GM19328 (cell line): ENCODE results near the gene NFAT5.
"Not testable (repeated sequence)": the region's sequence is repeated elsewhere in the genome, so short reads cannot be mapped to it uniquely, and the experiment has no call there.

Experiments
- ATAC-seq: cut with Tn5 transposase; IDR thresholded peaks from one replicate; pipeline ENCODE4 v1.9.1; 2021; ENCODE audit warnings: mild to moderate bottlenecking, moderate library complexity; ENCODE audit not compliant: unreplicated experiment

NFAT5 gene, protein sequence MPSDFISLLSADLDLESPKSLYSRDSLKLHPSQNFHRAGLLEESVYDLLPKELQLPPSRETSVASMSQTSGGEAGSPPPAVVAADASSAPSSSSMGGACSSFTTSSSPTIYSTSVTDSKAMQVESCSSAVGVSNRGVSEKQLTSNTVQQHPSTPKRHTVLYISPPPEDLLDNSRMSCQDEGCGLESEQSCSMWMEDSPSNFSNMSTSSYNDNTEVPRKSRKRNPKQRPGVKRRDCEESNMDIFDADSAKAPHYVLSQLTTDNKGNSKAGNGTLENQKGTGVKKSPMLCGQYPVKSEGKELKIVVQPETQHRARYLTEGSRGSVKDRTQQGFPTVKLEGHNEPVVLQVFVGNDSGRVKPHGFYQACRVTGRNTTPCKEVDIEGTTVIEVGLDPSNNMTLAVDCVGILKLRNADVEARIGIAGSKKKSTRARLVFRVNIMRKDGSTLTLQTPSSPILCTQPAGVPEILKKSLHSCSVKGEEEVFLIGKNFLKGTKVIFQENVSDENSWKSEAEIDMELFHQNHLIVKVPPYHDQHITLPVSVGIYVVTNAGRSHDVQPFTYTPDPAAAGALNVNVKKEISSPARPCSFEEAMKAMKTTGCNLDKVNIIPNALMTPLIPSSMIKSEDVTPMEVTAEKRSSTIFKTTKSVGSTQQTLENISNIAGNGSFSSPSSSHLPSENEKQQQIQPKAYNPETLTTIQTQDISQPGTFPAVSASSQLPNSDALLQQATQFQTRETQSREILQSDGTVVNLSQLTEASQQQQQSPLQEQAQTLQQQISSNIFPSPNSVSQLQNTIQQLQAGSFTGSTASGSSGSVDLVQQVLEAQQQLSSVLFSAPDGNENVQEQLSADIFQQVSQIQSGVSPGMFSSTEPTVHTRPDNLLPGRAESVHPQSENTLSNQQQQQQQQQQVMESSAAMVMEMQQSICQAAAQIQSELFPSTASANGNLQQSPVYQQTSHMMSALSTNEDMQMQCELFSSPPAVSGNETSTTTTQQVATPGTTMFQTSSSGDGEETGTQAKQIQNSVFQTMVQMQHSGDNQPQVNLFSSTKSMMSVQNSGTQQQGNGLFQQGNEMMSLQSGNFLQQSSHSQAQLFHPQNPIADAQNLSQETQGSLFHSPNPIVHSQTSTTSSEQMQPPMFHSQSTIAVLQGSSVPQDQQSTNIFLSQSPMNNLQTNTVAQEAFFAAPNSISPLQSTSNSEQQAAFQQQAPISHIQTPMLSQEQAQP (N-terminal part only)

GRCh38 chr16:69565671-69566239, at the start of gene NFAT5:
Gene NFAT5 (plus strand): TSS chr16:69565966. CDS start chr16:69566302, 336 bp downstream.
- peak; percentile 51 for ATAC-seq

GRCh38 chr16:69517914-69518313, 47.9 kb upstream of the NFAT5 start:
- ATAC-seq = not testable (repeated sequence)

GRCh38 chr16:69520413-69520799, 45.4 kb upstream of the NFAT5 start:
- ATAC-seq = no peak

GRCh38 chr16:69520800-69521602, 44.8 kb upstream of the NFAT5 start:
- no peak for ATAC-seq

DNA sequence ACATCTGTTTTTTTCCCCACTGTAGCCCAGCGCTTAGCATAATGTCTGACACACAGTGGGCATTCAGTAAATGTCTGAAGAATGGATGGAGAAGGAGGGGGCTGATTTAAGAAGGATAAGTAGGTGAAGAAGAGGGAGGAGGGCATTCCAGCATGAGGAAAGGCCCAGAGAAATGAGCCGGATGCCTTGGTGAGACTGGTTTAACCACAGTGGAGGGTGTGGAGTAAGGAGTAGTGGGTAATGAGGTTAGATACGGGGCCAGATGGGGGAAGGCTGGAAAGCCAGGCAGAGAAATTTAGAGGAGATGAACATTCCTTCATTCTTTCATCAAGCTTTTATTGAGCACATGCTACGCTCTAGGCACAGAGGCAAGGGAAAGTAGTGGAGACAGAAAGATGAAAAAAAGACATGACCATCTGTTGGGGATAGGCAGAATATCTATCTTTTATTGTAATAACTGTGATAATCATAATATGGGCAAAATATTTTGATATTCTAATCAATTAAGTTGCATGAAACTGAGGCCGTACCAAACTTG, 43.7 kb upstream of the NFAT5 start:
- no peak for ATAC-seq

- ATAC-seq = no peak
These were observed 42.9 kb upstream of the NFAT5 start for GRCh38 chr16:69522732-69523404.

DNA sequence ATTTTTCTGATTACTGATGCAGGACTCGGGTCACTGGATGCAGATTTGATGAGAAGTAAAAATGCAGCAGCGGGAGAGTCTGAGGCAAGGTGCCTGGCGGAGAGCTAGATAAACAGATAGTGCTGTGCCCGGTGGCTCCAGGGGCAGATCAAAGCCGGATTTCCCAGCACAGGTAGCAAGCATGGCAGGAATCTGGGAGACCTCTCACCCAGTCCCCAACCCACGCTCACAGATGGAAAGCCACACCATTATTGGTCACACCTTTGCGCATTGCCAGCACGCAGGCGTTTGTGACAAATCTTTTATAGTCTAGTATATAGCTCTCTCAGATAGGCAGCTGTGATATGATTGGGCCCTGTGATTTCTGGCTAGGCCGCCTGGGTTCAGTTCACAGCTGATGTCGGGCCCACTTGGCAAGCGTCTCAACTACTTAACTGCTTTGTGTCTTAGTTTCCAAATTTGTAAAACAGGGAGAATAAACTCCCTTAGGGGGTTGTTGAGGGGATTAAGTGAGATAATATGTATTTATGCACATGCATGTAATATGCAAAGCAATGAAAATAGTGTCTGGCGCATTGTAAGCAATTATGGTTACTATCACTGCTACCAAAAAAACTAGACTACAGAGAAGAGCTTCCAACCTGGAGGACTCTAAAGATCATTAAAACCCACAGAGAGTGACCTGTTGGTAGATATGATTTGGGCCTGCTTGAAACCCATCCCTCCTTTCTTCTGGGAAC, 42.0 kb upstream of the NFAT5 start:
- ATAC-seq = no peak

DNA sequence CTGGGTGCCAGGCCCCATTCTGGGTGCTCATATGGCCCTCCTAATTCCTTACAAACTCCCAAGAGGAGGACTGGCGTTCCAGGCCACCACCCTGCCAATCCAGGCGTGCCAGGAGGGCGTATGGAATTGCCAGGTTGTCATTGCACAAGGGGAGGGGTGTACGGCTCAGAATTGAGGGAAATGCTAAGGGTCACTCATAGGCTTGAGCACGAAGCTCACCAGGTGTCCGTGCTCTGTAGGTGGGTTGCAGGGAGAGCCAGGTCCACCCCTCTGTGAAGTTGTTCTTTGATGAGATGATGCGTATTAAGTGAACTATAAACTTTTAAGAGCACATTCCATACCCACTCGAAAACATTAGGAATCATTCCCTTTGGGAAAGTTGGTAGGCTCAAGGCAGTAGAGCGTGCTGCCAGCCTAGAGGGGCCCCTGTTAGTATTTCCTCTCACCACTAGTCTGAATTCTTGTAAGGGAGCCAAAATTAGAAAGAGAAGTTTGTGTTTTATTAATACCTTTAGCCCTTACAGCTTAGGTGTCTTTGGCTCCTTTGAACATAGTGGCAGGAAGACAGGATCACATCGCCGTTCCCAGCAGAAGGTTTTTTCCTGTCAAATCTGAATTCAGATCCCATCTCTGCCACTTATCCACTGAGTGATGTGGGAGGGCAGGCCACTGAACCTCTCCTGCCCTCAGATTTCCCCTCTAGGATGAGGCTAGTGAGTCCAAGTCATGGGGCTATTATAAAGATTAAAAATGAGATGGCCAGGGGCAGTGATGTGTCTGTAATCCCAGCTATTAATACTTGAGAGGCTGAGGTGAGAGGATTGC, 38.7 kb upstream of the NFAT5 start:
- no peak for ATAC-seq

DNA sequence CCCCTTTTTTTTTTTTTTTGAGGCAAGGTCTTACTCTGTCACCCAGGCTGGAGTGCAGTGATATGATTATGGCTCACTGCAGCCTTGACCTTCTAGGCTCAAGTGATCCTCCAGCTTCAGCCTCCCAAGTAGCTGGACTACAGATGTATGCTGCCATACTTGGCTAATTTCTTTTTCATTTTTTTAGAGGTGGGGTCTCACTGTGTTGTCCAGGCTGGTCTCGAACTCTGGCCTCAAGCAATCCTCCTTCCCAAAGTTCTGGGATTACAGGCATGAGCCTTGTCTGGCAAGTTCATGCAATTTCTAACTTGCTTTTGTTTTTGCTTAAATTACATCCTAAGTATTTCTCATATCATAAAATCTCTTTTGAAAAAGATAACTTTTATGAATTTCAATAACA, 33.8 kb upstream of the NFAT5 start:
- no peak for ATAC-seq

DNA sequence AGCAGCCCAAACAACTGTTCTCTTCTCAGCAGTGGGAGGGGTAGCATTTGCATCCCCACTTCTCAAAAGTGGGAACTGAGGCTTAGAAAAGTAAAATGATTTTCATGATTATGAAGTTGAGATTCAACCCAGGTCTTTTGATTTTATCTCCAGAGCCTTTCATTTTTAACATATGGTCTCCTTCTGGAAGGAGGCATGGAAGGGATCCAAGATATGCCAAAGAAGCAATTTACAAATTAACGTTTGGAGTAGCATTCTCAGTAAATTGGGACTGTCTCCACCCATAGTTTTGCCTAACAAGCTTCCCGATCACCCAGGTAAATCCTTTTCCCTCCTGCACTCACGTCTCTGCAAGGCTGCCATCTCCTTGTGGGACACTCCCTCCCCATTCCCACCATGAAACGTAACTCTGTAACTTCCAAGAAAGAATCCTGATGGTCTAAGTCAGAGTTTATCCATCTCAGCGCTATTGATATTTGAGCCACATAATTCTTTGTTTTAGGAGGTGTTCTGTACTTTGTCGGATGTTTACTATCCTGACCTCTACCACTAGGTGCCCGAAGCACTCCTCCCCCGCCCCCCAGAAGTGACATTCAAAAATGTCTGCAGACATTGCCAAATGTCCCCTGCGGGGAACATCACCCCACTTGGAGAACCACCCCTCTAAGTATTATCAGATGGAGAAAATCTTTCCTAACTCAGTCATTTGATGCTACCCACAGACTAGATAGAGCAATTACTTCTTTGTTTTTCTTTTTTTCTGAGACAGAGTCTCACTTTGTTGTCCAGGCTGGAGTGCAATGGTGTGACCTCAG, 32.9 kb upstream of the NFAT5 start:
- no peak for ATAC-seq

DNA sequence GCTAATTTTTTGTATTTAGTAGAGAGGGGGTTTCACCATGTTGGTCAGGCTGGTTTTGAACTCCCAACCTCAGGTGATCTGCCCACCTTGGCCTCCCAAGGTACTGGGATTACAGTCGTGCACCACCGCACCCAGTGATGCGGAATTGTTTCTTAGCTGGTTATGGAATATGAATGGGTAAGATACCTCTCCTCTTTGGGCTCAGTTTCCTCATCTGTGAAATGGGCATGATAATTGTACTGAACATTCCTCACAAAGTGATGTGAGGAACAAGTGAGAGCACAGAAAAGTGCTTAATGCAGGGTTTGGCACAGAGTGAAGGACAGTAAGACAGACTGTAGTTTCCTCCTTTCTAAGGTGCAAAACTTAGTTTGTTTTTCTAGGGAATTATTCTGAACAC, 31.0 kb upstream of the NFAT5 start:
- ATAC-seq = no peak

- no peak for ATAC-seq
These were observed 30.4 kb upstream of the NFAT5 start for GRCh38 chr16:69535123-69536050.

GRCh38 chr16:69537706-69538080, 28.1 kb upstream of the NFAT5 start:
- no peak for ATAC-seq

GRCh38 chr16:69538808-69539207, 27.0 kb upstream of the NFAT5 start:
- ATAC-seq = no peak

GRCh38 chr16:69542974-69543373, 22.8 kb upstream of the NFAT5 start:
- no peak for ATAC-seq

DNA sequence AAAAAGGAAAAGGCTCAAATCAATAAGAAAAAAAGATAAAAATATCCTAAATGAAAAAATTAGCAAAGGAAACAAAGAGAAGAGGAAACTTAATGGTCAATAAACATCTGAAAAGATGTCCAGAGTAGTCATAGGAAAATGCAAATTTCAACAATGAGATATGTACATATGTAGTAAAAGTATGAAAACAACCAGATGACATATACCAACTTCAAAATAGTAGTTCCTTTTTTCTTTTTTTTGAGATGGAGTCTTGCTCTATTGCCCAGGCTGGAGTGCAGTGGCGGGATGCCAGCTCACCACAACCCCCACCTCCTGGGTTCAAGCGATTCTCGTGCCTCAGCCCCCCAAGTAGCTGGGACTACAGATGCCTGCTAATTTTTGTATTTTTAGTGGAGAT, 21.7 kb upstream of the NFAT5 start:
- ATAC-seq = no peak
